Measurements from ENCODE around the gene ANKRD33.

GRCh38 chr12:51910168-51910567, 22.3 kb downstream of the ANKRD33 start:
- TF ChIP-seq POLR2A (IDR thresholded peaks at IDR 0.05; ENCODE audit: low read depth, low read length) (no peak), POLR2AphosphoS5 (IDR thresholded peaks at IDR 0.05; ENCODE audit: low read depth, low read length) (no peak), POU2F2 (IDR thresholded peaks at IDR 0.05; ENCODE audit: low read depth, low read length) (no peak), TAF1 (IDR thresholded peaks at IDR 0.05; ENCODE audit: low read depth, low read length) (no peak), SPI1 (IDR thresholded peaks at IDR 0.05; ENCODE audit: low read depth, low read length) (no peak)

Data from GM12891 (cell line).